ENCODE measurements around the gene CD109.

GRCh38 chr6:73857341-73857890, 161.4 kb downstream of the CD109 start:
- TF ChIP-seq POLR2A (IDR thresholded peaks at IDR 0.05; ENCODE audit: low read length) (no peak), GATA1 (IDR thresholded peaks at IDR 0.05; ENCODE audit: low read depth, low read length) (no peak)

All from erythroblast (primary cell).